CD4-positive, alpha-beta T cell treated with Interleukin-4 for 1 hour (primary cell): ENCODE measurements around the gene AQP2.

ENCODE experiments used
- DNase-seq, 2 donors: peaks; one replicate each; pipeline ENCODE4 v3.0.0-alpha.2; 2020 to 2022

AQP2 gene

GRCh38 chr12:49920915-49921286 lies 29.6 kb upstream of the AQP2 start:
- DNase-seq = no peak

- no peak for DNase-seq
Measured at GRCh38 chr12:49921299-49921698, 29.2 kb upstream of the AQP2 start.

- no peak for DNase-seq
Measured at GRCh38 chr12:49921936-49922335, 28.6 kb upstream of the AQP2 start.

GRCh38 chr12:49922349-49923034 lies 28.0 kb upstream of the AQP2 start:
- DNase-seq = no peak

- DNase-seq = no peak
Measured at GRCh38 chr12:49923035-49923644, 27.4 kb upstream of the AQP2 start.

GRCh38 chr12:49923880-49924556 lies 26.5 kb upstream of the AQP2 start:
- no peak for DNase-seq

GRCh38 chr12:49924628-49925246 lies 25.8 kb upstream of the AQP2 start:
- no peak for DNase-seq

GRCh38 chr12:49925433-49926204 lies 24.9 kb upstream of the AQP2 start:
- DNase-seq = no peak

GRCh38 chr12:49928471-49928870 lies 22.1 kb upstream of the AQP2 start:
- DNase-seq = no peak

- DNase-seq = no peak
Measured at GRCh38 chr12:49929581-49929980, 21.0 kb upstream of the AQP2 start.

- no peak for DNase-seq
Measured at GRCh38 chr12:49930515-49931288, 19.8 kb upstream of the AQP2 start.

GRCh38 chr12:49932023-49932422 lies 18.5 kb upstream of the AQP2 start:
- DNase-seq = no peak

- no peak for DNase-seq
Measured at GRCh38 chr12:49932533-49933130, 17.9 kb upstream of the AQP2 start.

GRCh38 chr12:49933796-49934195 lies 16.7 kb upstream of the AQP2 start:
- no peak for DNase-seq

- DNase-seq = no peak
Measured at GRCh38 chr12:49934505-49934904, 16.0 kb upstream of the AQP2 start.

- no peak for DNase-seq
Measured at GRCh38 chr12:49936925-49937324, 13.6 kb upstream of the AQP2 start.

- DNase-seq = no peak
Measured at GRCh38 chr12:49937639-49938300, 12.8 kb upstream of the AQP2 start.

GRCh38 chr12:49939307-49939706 lies 11.2 kb upstream of the AQP2 start:
- DNase-seq = no peak

GRCh38 chr12:49939707-49940106 lies 10.8 kb upstream of the AQP2 start:
- DNase-seq = no peak

GRCh38 chr12:49941556-49942511 lies 8.7 kb upstream of the AQP2 start:
- no peak for DNase-seq
